ENCODE results near the gene SH3PXD2A. TPM values are rescaled to one million over a fixed set of nuclear protein-coding genes. Genes with fewer than 3 reads are reported as not detected.

SH3PXD2A gene
- total RNA-seq, 1 donor from 2014 or later = 12.4 TPM

DNA sequence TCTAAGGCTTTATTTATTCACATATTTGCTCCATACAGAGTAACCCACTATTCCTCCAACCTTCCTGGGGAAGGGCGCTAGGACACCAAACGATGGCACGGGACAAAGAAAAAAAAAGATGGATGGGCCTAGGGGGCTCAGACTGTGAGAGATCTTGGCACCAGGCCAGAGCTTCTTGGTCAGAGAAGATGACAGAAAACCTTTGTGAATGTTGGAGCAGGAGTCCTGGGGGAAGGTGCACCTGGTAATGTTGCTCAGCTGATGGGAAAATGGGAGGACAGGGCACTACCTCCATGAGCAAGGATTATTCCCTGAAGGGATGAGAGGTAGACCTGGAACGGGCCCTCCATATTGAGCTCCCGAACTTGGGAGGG lies 1.4 kb upstream of the SH3PXD2A start:
- no peak overlapping the region for H3K4me3 ChIP-seq (ENCODE audit: low read depth, low read length)
- peaks cover 3% of the 10 kb centered on the region for H3K36me3 ChIP-seq (ENCODE audit: control insufficient read depth, insufficient read depth, low read length)
- FAIRE-seq (no peak), DNase-seq (ENCODE audit: low read depth) (no peak)
- TF ChIP-seq, protein P1, sequence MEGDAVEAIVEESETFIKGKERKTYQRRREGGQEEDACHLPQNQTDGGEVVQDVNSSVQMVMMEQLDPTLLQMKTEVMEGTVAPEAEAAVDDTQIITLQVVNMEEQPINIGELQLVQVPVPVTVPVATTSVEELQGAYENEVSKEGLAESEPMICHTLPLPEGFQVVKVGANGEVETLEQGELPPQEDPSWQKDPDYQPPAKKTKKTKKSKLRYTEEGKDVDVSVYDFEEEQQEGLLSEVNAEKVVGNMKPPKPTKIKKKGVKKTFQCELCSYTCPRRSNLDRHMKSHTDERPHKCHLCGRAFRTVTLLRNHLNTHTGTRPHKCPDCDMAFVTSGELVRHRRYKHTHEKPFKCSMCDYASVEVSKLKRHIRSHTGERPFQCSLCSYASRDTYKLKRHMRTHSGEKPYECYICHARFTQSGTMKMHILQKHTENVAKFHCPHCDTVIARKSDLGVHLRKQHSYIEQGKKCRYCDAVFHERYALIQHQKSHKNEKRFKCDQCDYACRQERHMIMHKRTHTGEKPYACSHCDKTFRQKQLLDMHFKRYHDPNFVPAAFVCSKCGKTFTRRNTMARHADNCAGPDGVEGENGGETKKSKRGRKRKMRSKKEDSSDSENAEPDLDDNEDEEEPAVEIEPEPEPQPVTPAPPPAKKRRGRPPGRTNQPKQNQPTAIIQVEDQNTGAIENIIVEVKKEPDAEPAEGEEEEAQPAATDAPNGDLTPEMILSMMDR (IDR thresholded peaks at IDR 0.05; ENCODE audit: insufficient read depth, low read length, severe bottlenecking) = no peak
- no peaks in the 10 kb centered on the region for H3K27me3 ChIP-seq (ENCODE audit: control insufficient read depth, insufficient read depth, low read length)

DNA sequence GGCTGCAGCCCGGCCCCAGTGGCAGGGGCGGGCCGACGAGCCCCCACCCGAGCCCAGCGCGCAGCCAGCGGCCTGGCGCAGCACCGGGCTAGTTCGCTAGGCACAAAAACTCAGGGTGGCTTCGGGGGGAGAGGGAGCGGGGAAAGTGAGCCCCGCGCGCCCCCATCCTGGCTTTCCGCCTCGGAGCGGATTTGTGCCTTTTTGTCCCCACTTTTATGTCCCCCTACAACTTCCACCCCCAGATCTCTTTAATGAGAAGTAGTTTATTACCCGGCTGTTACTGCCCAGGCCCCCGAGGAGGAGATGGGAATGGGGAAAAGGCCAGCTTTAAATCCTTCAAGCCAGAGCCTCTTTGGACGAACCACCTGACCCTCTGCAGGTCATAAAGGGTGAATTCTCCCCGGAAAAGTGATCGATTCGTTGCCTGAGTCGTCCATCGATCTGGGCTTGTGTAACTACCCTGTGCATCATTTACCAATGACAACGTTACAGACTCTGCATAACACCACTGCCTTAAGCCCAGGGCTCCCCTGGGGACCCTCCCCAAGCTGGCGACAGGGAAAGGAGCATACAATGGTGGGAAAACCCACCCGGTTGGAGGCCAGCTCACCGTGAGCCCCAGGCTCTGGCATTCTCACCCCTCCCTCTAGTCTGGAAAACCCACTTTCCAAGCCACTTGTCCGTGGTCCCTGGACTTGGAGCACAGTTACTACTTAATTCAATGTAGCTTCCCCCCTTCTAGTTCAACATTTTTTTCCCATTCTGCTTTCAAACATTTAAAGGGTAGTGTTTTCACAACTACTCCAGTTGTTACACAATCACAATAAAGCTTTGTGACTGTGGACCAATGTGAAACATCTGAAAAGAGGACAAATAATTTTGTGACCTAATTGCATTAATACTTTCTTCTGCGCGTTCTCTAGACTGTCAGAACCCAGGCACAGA lies 748 bp upstream of the SH3PXD2A start:
- Histone ChIP-seq H3K27me3 (ENCODE audit: control insufficient read depth, insufficient read depth, low read length) (no peaks in the 10 kb centered on the region), H3K36me3 (ENCODE audit: control insufficient read depth, insufficient read depth, low read length) (peaks cover 4% of the 10 kb centered on the region), H3K4me3 (ENCODE audit: low read depth, low read length) (peak overlapping the region; percentile 68)
- DNase-seq (ENCODE audit: low read depth) (no peak), FAIRE-seq (no peak)
- TF ChIP-seq, protein P1 (IDR thresholded peaks at IDR 0.05; ENCODE audit: insufficient read depth, low read length, severe bottlenecking) = no peak

DNA sequence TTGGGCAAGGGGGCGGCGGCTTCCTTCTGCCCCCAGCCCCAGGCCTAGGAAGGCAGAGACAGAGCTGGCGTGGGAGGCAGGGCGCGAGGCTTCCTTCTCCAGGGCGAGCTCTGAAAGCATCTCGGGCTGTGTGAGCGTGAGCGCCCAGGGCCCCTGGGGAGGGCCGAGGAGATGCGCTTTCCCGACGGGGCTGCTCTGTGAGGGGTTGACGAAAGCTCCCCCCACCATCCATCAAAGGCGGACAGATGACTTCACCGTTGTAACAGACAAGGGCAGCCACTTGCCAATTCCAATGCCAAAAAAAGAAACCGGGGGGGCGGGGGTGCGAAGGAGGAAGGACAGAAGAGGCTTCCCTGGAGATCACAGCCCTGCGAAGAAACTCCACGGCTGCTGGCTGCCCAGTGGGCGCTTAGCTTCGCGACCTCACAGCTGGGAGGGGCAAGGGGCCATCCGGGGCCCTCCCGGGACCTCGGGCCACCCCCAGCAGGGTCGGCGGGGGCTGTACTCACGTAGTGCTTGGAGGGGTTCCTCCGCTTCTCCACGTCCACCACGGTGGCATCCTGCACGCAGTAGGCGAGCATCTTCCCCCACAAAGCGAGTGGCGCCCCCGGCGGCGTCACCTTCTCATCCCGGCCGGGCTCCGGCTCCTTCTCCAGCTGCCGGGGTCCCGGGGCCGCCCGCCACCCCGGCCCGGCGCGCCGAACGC lies 537 bp downstream of the SH3PXD2A start:
- FAIRE-seq = no peak
- H3K36me3 ChIP-seq (ENCODE audit: control insufficient read depth, insufficient read depth, low read length) = peaks cover 8% of the 10 kb centered on the region

DNA sequence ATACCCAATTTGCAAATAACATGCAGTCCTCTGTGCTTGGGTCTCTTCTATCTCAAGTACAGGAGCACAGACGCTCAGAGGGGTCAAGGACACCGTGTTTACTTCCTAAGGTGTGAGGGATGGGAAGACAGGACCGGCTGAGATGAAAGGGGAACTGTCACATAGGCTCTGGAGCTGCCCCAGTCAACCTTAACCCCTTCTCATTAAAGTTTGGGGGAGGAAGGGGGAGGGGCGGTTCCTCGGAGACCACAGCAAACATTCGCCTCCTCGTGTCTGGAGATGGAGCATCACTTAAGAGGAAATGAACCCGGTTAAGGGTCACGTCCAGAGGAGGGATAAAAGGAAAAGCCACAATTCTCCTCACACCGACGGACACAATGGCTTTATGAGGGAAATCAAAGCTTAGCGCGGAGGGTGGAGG lies 1.1 kb downstream of the SH3PXD2A start:
- TF ChIP-seq, protein P1 (IDR thresholded peaks at IDR 0.05; ENCODE audit: insufficient read depth, low read length, severe bottlenecking) = no peak
- peaks cover 8% of the 10 kb centered on the region for H3K36me3 ChIP-seq (ENCODE audit: control insufficient read depth, insufficient read depth, low read length)
- FAIRE-seq (no peak), DNase-seq (ENCODE audit: low read depth) (no peak)
- peak overlapping the region; percentile 68 for H3K4me3 ChIP-seq (ENCODE audit: low read depth, low read length)
- no peaks in the 10 kb centered on the region for H3K27me3 ChIP-seq (ENCODE audit: control insufficient read depth, insufficient read depth, low read length)

More for the DNA sequence above, 537 bp downstream of the SH3PXD2A start:
- no peaks in the 10 kb centered on the region for H3K27me3 ChIP-seq (ENCODE audit: control insufficient read depth, insufficient read depth, low read length)
- peak overlapping the region; percentile 68 for H3K4me3 ChIP-seq (ENCODE audit: low read depth, low read length)
- DNase-seq (ENCODE audit: low read depth) = no peak
- TF ChIP-seq, protein P1 (IDR thresholded peaks at IDR 0.05; ENCODE audit: insufficient read depth, low read length, severe bottlenecking) = peak; percentile 30

DNA sequence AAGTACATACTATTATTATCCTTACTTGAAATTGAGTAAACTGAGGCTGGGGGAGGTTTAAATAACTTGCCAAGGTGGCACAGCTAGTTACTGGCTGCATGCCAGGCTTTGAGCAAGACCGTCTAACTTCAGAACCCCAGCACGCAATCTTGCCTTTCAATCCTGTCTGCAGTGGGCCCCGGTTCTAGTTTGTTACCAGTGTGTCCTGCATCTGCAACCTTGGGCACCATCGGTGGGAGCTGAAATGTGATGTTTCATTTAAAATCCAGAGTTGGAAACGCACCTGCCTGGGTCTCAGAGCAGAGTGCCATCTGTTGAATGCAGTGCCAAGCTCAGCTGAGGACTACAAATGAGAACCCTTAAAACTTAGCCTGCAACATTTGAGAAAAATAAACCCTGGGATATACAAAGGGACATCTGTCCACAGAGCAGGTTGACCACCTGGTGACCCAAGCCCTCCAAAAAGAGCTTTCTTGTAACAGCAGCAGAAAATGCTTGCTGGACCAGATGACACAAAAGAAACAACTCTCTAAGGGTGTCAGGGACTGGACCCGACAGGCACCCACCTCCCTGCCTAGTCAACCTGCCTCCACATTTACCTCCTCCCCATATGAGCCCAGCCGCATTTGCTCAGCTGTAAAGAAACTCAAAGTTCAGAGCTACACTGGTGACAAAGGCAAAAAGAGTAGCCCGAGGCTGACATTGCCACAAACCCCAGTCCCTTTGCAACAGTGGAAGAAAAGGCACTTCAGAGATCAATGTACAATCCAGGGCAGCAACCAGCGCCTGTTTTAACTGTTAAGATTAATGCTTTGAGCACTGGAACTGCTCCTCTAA lies 1.7 kb downstream of the SH3PXD2A start:
- DNase-seq (ENCODE audit: low read depth) = no peak
- Histone ChIP-seq H3K36me3 (ENCODE audit: control insufficient read depth, insufficient read depth, low read length) (peaks cover 11% of the 10 kb centered on the region), H3K27me3 (ENCODE audit: control insufficient read depth, insufficient read depth, low read length) (no peaks in the 10 kb centered on the region), H3K4me3 (ENCODE audit: low read depth, low read length) (peak overlapping the region; percentile 68)
- TF ChIP-seq, protein P1 (IDR thresholded peaks at IDR 0.05; ENCODE audit: insufficient read depth, low read length, severe bottlenecking) = no peak
- FAIRE-seq = no peak
